HCT116 (cell line): ENCODE measurements around the gene CYP4A22. TPM values are rescaled to one million over a fixed set of nuclear protein-coding genes. Genes with fewer than 3 reads are reported as not detected.
"Not testable (repeated sequence)": the region's sequence is repeated elsewhere in the genome, so short reads cannot be mapped to it uniquely, and the experiment has no call there.

ENCODE experiments used
- ATAC-seq: fragments of 200-7000 bp; cut with Tn5 transposase; 2 replicates; pipeline ENCODE4 v1.9.1; 2020; ENCODE audit warnings: mild to moderate bottlenecking, moderate library complexity
- BruUV-seq: library from RNA; stranded (reverse); fragments of 400-500 nt; replicated peaks from 2 replicates; lab custom pipeline; 2021; lab: Mats Ljungman, UMichigan
- CTCF ChIA-PET: fragments of 300-600 bp; sonication (Branson Sonifier 250); formaldehyde crosslinking; loops from one replicate; lab custom pipeline; 2021; ENCODE audit warnings: antibody characterized with exemption; lab: Charles Lee
- POLR2A ChIA-PET: fragments of 300-600, 350-600 bp; sonication (Branson Sonifier 250); formaldehyde crosslinking; loops from one replicate; lab custom pipeline; 2021; ENCODE audit warnings: antibody characterized with exemption; lab: Charles Lee
- RAD21 ChIA-PET, 2 experiments: fragments of 300-600 bp; sonication (Branson Sonifier 250); formaldehyde crosslinking; loops; one replicate each; lab custom pipeline; 2023; ENCODE audit warnings: low total read pairs in 2 of 2; ENCODE audit not compliant: uncharacterized antibody in 2 of 2, unreplicated experiment in 2 of 2, low non-redundant PET in 1 of 2; lab: Charles Lee
- DNase-seq: peaks from one replicate; pipeline ENCODE4 v3.0.0-alpha.2; 2010; ENCODE audit warnings: low read depth, low spot score
- H2AFZ ChIP-seq: fragments of 200-600 bp; shearing (Covaris generic), sonication (generic); 2 replicates; pipeline ENCODE4 v1.6.1; 2017; ENCODE audit warnings: low read depth, mixed run types, mixed read lengths, antibody characterized with exemption, low read length; ENCODE audit not compliant: poor library complexity, severe bottlenecking
- H3K27ac ChIP-seq: 2 replicates; pipeline ENCODE4 v1.5.1; 2012; ENCODE audit warnings: low read depth, low read length
- H3K27me3 ChIP-seq: fragments of 200-600 bp; sonication (generic); 2 replicates; pipeline ENCODE4 v1.6.1; 2016; ENCODE audit warnings: mixed run types, low read length, mixed read lengths; ENCODE audit not compliant: insufficient read depth
- H3K36me3 ChIP-seq, 2 experiments: fragments of 200-500 bp in 1 of 2; fragments of 200-600 bp in 1 of 2; sonication (Bioruptor generic) in 1 of 2; sonication (generic) in 1 of 2; 2 replicates each; pipeline versions ENCODE4 v1.5.1 to v1.6.1; 2014 to 2016; ENCODE audit warnings: low read length in 2 of 2, inconsistent platforms in 1 of 2, mixed read lengths in 1 of 2, mixed run types in 1 of 2; ENCODE audit not compliant: insufficient read depth in 2 of 2, control insufficient read depth in 1 of 2
- H3K4me1 ChIP-seq, 2 experiments: fragments of 200-600 bp in 1 of 2; sonication (generic) in 1 of 2; 2 replicates each; pipeline versions ENCODE4 v1.5.1 to v1.6.1; 2012 to 2017; ENCODE audit warnings: low read length in 2 of 2, inconsistent platforms in 1 of 2, mild to moderate bottlenecking in 1 of 2, mixed read lengths in 1 of 2, mixed run types in 1 of 2, moderate library complexity in 1 of 2; ENCODE audit not compliant: insufficient read depth in 2 of 2, control insufficient read depth in 1 of 2
- H3K4me2 ChIP-seq: fragments of 200-600 bp; sonication (generic); 2 replicates; pipeline ENCODE4 v1.6.1; 2017; ENCODE audit warnings: mixed run types, low read length, mixed read lengths
- H3K4me3 ChIP-seq, 2 experiments: fragments of 200-600 bp in 1 of 2; sonication (generic) in 1 of 2; replicated peaks in 1 of 2; 2 replicates each; pipeline ENCODE4 v1.5.1; 2011 to 2016; ENCODE audit warnings: low read length in 2 of 2, control low read depth in 1 of 2, low read depth in 1 of 2, mild to moderate bottlenecking in 1 of 2, mixed read lengths in 1 of 2, mixed run types in 1 of 2
- H3K79me2 ChIP-seq: fragments of 200-600 bp; sonication (generic); 2 replicates; pipeline ENCODE4 v1.6.1; 2017; ENCODE audit warnings: mild to moderate bottlenecking, mixed run types, low read length, moderate library complexity, mixed read lengths; ENCODE audit not compliant: insufficient read depth
- H3K9ac ChIP-seq: fragments of 200-600 bp; sonication (generic); 2 replicates; pipeline ENCODE4 v1.6.1; 2016; ENCODE audit warnings: low read length, mixed read lengths
- H3K9me2 ChIP-seq: fragments of 200-600 bp; sonication (generic), shearing (Covaris generic); 2 replicates; pipeline ENCODE4 v1.6.1; 2017; ENCODE audit warnings: mixed run types, mild to moderate bottlenecking, moderate library complexity; ENCODE audit not compliant: insufficient read depth
- H3K9me3 ChIP-seq, 2 experiments: fragments of 200-500 bp in 1 of 2; fragments of 200-600 bp in 1 of 2; sonication (Bioruptor generic) in 1 of 2; sonication (generic) in 1 of 2; 2 replicates each; pipeline ENCODE4 v1.6.1; 2014 to 2017; ENCODE audit warnings: low read length in 2 of 2, mixed read lengths in 2 of 2, inconsistent platforms in 1 of 2, low read depth in 1 of 2, mild to moderate bottlenecking in 1 of 2, mixed run types in 1 of 2, moderate library complexity in 1 of 2; ENCODE audit not compliant: control insufficient read depth in 1 of 2, insufficient read depth in 1 of 2
- H4K20me1 ChIP-seq: fragments of 200-600 bp; sonication (generic), shearing (Covaris generic); 2 replicates; pipeline ENCODE4 v1.6.1; 2017; ENCODE audit warnings: mixed run types, mild to moderate bottlenecking, moderate library complexity; ENCODE audit not compliant: insufficient read depth
- ATF3 ChIP-seq: IDR thresholded peaks from 2 replicates; pipeline ENCODE4 v1.6.1; 2012
- CEBPB ChIP-seq: IDR thresholded peaks from 2 replicates; pipeline ENCODE4 v1.6.1; 2012; ENCODE audit warnings: low read depth
- EZH2phosphoT487 ChIP-seq: fragments of 200-600 bp; IDR thresholded peaks from 2 replicates; pipeline ENCODE4 v1.6.1; 2018; ENCODE audit warnings: antibody characterized with exemption, borderline replicate concordance
- POLR2AphosphoS5 ChIP-seq: IDR thresholded peaks from 2 replicates; pipeline ENCODE4 v1.6.1; 2011; ENCODE audit warnings: mild to moderate bottlenecking, low read depth, low read length, moderate library complexity
- RAD21 ChIP-seq: IDR thresholded peaks from 2 replicates; pipeline ENCODE4 v1.6.1; 2012; ENCODE audit warnings: low read depth, mild to moderate bottlenecking
- SIN3A ChIP-seq: IDR thresholded peaks from 2 replicates; pipeline ENCODE4 v1.6.1; 2012; ENCODE audit warnings: low read depth
- SP1 ChIP-seq: IDR thresholded peaks from 2 replicates; pipeline ENCODE4 v1.6.1; 2012; ENCODE audit warnings: low read depth
- TCF7L2 ChIP-seq: IDR thresholded peaks from 2 replicates; pipeline ENCODE4 v1.7.0; 2011; ENCODE audit warnings: borderline replicate concordance, inconsistent platforms; ENCODE audit not compliant: insufficient read depth, insufficient read length; ENCODE audit errors: extremely low read depth
- YY1 ChIP-seq: IDR thresholded peaks from 2 replicates; pipeline ENCODE4 v1.6.1; 2011; ENCODE audit warnings: low read length, low read depth, moderate library complexity, mild to moderate bottlenecking; ENCODE audit not compliant: insufficient replicate concordance; ENCODE audit errors: extremely low read depth
- ZNF274 ChIP-seq: fragments of 200-500 bp; sonication (Bioruptor generic); IDR thresholded peaks from 2 replicates; pipeline ENCODE4 v1.6.1; 2014; ENCODE audit warnings: mild to moderate bottlenecking, low read depth, low read length, inconsistent platforms
- intact Hi-C: fragments of 100-400 bp; cut with micrococcal nuclease; formaldehyde crosslinking; loops from 2 replicates; pipeline ENCODE4 v1.10.0; 2022
- total RNA-seq: library from RNA; stranded (reverse); gene quantifications from one replicate; pipeline ENCODE4 v1.2.1, GENCODE V29; 2021; ENCODE audit not compliant: unreplicated experiment
- TF ChIP-seq, protein P1 (sequence below), 3 experiments: fragments of 200-600 bp in 1 of 3; sonication (generic) in 1 of 3; IDR thresholded peaks in 2 of 3; conservative IDR thresholded peaks in 1 of 3; 2 replicates each; pipeline ENCODE4 v1.5.1; 2012 to 2017; ENCODE audit warnings: low read depth in 2 of 3, low read length in 2 of 3, antibody characterized with exemption in 1 of 3, borderline replicate concordance in 1 of 3, control low read depth in 1 of 3, mild to moderate bottlenecking in 1 of 3, mixed read lengths in 1 of 3, mixed run types in 1 of 3, moderate library complexity in 1 of 3; ENCODE audit not compliant: insufficient read depth in 1 of 3
- TF ChIP-seq, protein P2 (sequence below): IDR thresholded peaks from 2 replicates; pipeline ENCODE4 v1.6.1; 2011; ENCODE audit warnings: mild to moderate bottlenecking, low read length, moderate library complexity; ENCODE audit not compliant: insufficient replicate concordance; ENCODE audit errors: extremely low read depth

CYP4A22 gene
- total RNA-seq, 1 experiment from 2014 or later, result not detected

DNA sequence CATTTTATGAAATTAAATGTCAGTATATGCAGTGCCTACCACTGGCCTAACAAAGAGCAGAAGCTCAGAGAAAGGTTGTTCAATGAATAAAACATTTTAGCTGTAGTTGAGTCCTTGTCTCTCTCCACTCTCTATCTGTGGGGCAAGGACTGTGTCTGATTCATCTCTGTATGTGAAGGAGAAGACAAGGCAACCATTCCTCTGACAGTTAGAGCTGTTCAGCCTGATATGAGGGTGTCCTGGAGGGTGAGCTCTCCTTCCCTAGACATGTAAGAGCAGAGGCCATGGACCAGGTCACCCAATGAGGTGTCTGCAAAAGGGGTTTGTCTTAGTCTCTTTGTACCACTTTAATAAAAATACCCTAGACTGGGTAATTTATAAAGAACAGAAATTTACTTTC lies 57.1 kb downstream of the CYP4A22 start:
- POLR2A ChIA-PET, result interaction anchor here (0.7 kb wide), 1 partner anchor 15 kb away, joined by 3 read pairs; no protein-coding TSS in a partner anchor

DNA sequence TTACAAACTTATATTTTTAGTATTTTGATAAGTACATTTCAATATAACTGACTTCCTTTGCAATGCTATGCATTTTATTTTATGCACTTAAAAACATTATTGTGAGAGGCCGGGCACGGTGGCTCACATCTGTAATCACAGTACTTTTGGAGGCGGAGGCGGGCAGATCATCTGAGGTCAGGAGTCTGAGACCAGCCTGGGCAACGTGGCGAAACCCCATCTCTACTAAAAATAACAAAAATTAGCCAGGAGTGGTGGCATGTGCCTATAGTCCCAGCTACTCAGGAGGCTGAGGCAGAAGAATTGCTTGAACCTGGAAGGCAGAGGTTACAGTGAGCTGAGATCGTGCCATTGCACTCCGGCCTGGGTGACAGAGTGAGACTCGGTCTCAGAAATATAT lies 58.7 kb downstream of the CYP4A22 start:
- BruUV-seq, H3K27me3 ChIP-seq, H3K9me2 ChIP-seq, H3K36me3 ChIP-seq, ATAC-seq, intact Hi-C loops, H3K27ac ChIP-seq, RAD21 ChIA-PET, H4K20me1 ChIP-seq, H3K9me3 ChIP-seq, H2AFZ ChIP-seq, H3K9ac ChIP-seq, DNase-seq, H3K4me3 ChIP-seq, POLR2A ChIA-PET, H3K79me2 ChIP-seq, H3K4me2 ChIP-seq: not testable (repeated sequence)
- CTCF ChIA-PET, result interaction anchor here (4.5 kb wide), 1 partner anchor 17 kb away, joined by 31 read pairs; no protein-coding TSS in a partner anchor
- peaks cover 3 to 19% of the 10 kb centered on the region in 2 experiments; a peak in 3 of 4 replicates for H3K4me1 ChIP-seq

More for the DNA sequence above, 57.1 kb downstream of the CYP4A22 start:
- no TSS peak for BruUV-seq
- no peaks in the 10 kb centered on the region for H4K20me1 ChIP-seq
- H3K27ac ChIP-seq, result no peak overlapping the region
- H2AFZ ChIP-seq, result no peak overlapping the region
- H3K9me3 ChIP-seq, result no peaks in the 10 kb centered on the region
- RAD21 ChIA-PET, result no interaction called here
- H3K4me1 ChIP-seq, result peaks cover 3 to 19% of the 10 kb centered on the region in 2 experiments; a peak in 3 of 4 replicates
- no peak overlapping the region for H3K9ac ChIP-seq
- CTCF ChIA-PET, result interaction anchor here (0.9 to 4.5 kb wide), 5 partner anchors 13 to 532 kb away, joined by 4 to 31 read pairs (median 9); partner anchors contain the start of gene FOXD2
- TF ChIP-seq, protein P1, sequence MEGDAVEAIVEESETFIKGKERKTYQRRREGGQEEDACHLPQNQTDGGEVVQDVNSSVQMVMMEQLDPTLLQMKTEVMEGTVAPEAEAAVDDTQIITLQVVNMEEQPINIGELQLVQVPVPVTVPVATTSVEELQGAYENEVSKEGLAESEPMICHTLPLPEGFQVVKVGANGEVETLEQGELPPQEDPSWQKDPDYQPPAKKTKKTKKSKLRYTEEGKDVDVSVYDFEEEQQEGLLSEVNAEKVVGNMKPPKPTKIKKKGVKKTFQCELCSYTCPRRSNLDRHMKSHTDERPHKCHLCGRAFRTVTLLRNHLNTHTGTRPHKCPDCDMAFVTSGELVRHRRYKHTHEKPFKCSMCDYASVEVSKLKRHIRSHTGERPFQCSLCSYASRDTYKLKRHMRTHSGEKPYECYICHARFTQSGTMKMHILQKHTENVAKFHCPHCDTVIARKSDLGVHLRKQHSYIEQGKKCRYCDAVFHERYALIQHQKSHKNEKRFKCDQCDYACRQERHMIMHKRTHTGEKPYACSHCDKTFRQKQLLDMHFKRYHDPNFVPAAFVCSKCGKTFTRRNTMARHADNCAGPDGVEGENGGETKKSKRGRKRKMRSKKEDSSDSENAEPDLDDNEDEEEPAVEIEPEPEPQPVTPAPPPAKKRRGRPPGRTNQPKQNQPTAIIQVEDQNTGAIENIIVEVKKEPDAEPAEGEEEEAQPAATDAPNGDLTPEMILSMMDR (IDR thresholded peaks at IDR 0.05 in 2 of 3, conservative IDR thresholded peaks at IDR 0.05 in 1 of 3; ENCODE audit: borderline replicate concordance in 1 of 3, insufficient read depth in 1 of 3, low read depth in 2 of 3, low read length in 2 of 3), result no peak
- TF ChIP-seq TCF7L2, result no peak
- TF ChIP-seq CEBPB, result no peak
- TF ChIP-seq POLR2AphosphoS5, result no peak
- TF ChIP-seq SP1, result no peak
- TF ChIP-seq ZNF274, result no peak
- TF ChIP-seq RAD21, result no peak
- TF ChIP-seq, protein P2, sequence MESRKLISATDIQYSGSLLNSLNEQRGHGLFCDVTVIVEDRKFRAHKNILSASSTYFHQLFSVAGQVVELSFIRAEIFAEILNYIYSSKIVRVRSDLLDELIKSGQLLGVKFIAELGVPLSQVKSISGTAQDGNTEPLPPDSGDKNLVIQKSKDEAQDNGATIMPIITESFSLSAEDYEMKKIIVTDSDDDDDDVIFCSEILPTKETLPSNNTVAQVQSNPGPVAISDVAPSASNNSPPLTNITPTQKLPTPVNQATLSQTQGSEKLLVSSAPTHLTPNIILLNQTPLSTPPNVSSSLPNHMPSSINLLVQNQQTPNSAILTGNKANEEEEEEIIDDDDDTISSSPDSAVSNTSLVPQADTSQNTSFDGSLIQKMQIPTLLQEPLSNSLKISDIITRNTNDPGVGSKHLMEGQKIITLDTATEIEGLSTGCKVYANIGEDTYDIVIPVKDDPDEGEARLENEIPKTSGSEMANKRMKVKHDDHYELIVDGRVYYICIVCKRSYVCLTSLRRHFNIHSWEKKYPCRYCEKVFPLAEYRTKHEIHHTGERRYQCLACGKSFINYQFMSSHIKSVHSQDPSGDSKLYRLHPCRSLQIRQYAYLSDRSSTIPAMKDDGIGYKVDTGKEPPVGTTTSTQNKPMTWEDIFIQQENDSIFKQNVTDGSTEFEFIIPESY, result no peak
- no peak for TF ChIP-seq YY1
- TF ChIP-seq SIN3A, result no peak
- TF ChIP-seq ATF3, result no peak
- no peak for TF ChIP-seq EZH2phosphoT487
- H3K4me2 ChIP-seq, result no peak overlapping the region
- no peaks in the 10 kb centered on the region for H3K9me2 ChIP-seq
- no peaks in the 10 kb centered on the region for H3K27me3 ChIP-seq
- no peaks in the 10 kb centered on the region for H3K79me2 ChIP-seq
- H3K36me3 ChIP-seq, result no peaks in the 10 kb centered on the region
- no peak for DNase-seq
- ATAC-seq, result no peak
- intact Hi-C loops, result loop anchor here (5.0 kb wide), 1 partner anchor 533 kb away; no protein-coding TSS in a partner anchor
- no peak overlapping the region for H3K4me3 ChIP-seq
